Spleen (tissue), 11 donors: ENCODE results near the gene SPATC1L. TPM values are rescaled to one million over a fixed set of nuclear protein-coding genes. Genes with fewer than 3 reads are reported as not detected.
A peak's percentile ranks its signal among the peaks of the same experiment; 100 is the strongest.
"Not testable (repeated sequence)": the region's sequence is repeated elsewhere in the genome, so short reads cannot be mapped to it uniquely, and the experiment has no call there.

ENCODE experiments used
- DNase-seq: peaks from one replicate; pipeline ENCODE4 v3.0.0-alpha.2; 2020
- H3K27ac ChIP-seq, 8 donors: fragments of 200-600 bp; sonication (generic) in 7 of 8; 1 replicate in 4 of 8; 2 replicates in 4 of 8; pipeline versions ENCODE4 v1.5.0 to v1.8.0; 2016 to 2021; ENCODE audit warnings: inconsistent platforms in 4 of 8, mild to moderate bottlenecking in 4 of 8, moderate library complexity in 1 of 8
- H3K27me3 ChIP-seq, 7 donors: fragments of 200-600 bp; sonication (generic) in 6 of 7; replicated peaks in 1 of 7; 1 replicate in 4 of 7; 2 replicates in 3 of 7; pipeline versions ENCODE4 v1.5.0 to v1.8.0; 2016 to 2021; ENCODE audit warnings: inconsistent platforms in 3 of 7, mild to moderate bottlenecking in 1 of 7
- H3K36me3 ChIP-seq, 6 donors: fragments of 200-600 bp; sonication (generic) in 5 of 6; 1 replicate in 4 of 6; 2 replicates in 2 of 6; pipeline versions ENCODE4 v1.5.0 to v1.8.0; 2016 to 2021; ENCODE audit warnings: inconsistent platforms in 2 of 6
- H3K4me1 ChIP-seq, 6 donors: fragments of 200-600 bp; sonication (generic) in 5 of 6; 1 replicate in 3 of 6; 2 replicates in 3 of 6; pipeline versions ENCODE4 v1.5.0 to v1.8.0; 2016 to 2021; ENCODE audit warnings: inconsistent platforms in 3 of 6
- H3K4me3 ChIP-seq, 8 donors: fragments of 200-600 bp; sonication (generic) in 7 of 8; 1 replicate in 4 of 8; 2 replicates in 4 of 8; pipeline versions ENCODE4 v1.5.0 to v1.8.0; 2016 to 2021; ENCODE audit warnings: inconsistent platforms in 4 of 8, mild to moderate bottlenecking in 4 of 8, moderate library complexity in 2 of 8
- H3K9me3 ChIP-seq, 8 donors: fragments of 200-600 bp; sonication (generic) in 7 of 8; 1 replicate in 4 of 8; 2 replicates in 4 of 8; pipeline versions ENCODE4 v1.5.0 to v1.8.0; 2016 to 2021; ENCODE audit warnings: inconsistent platforms in 4 of 8
- CTCF ChIP-seq, 11 experiments: fragments of 200-600 bp in 7 of 11; fragments of 450-650 bp in 4 of 11; sonication (generic) in 4 of 11; IDR thresholded peaks in 8 of 11; conservative IDR thresholded peaks in 3 of 11; 1 replicate in 7 of 11; 2 replicates in 4 of 11; pipeline versions ENCODE4 v1.4.0 to v1.8.0; 2016 to 2021; ENCODE audit warnings: antibody characterized with exemption in 11 of 11, inconsistent platforms in 4 of 11, mild to moderate bottlenecking in 1 of 11
- POLR2A ChIP-seq, 3 donors: fragments of 450-650 bp; IDR thresholded peaks; one replicate each; pipeline ENCODE4 v1.5.1; 2017; ENCODE audit warnings: antibody characterized with exemption in 3 of 3, mild to moderate bottlenecking in 1 of 3
- POLR2AphosphoS5 ChIP-seq, 3 donors: sonication (generic); formaldehyde crosslinking; IDR thresholded peaks; one replicate each; pipeline ENCODE4 v1.5.1; 2017; ENCODE audit warnings: antibody characterized with exemption in 3 of 3
- WGBS, 5 donors: extraction: QIAGEN DNeasy Blood & Tissue Kit in 3 of 5; methylation state at CpG; one replicate each; pipeline versions ENCODE4 v1.1.5 to v1.1.7; 2013 to 2018; 5-methylcytosine and 5-hydroxymethylcytosine counted together
- intact Hi-C: fragments of 100-400 bp; cut with DNase I; formaldehyde crosslinking; loops from one replicate; pipeline ENCODE4 v1.15.0; 2023; ENCODE audit warnings: low total_unique reads
- polyA plus RNA-seq, 3 donors: library from polyadenylated mRNA; stranded (reverse); fragments of 200-250 nt; gene quantifications; one replicate each; pipeline ENCODE4 v1.2.1, GENCODE V29; 2013
- total RNA-seq, 7 donors: library from RNA; depleted of rRNA in 3 of 7; stranded (reverse); fragments of >200 nt in 3 of 7; fragmentation: NEBNext Ultra II Directional in 4 of 7; extraction: Animal tissue kit (Norgen Biotek cat#: 25700) in 4 of 7; gene quantifications; one replicate each; pipeline versions ENCODE4 v1.1.0 to v1.2.1, GENCODE V29; 2016 to 2021
- donor health status: healthy with polysubstance abuse.
- donor health status: DM: no; HTN: no; CAD: no; lungs with moderate emphysema.
- donor health status: DM: no; HTN: no; CAD: no.
- donor health status: Bipolar disorder and iron deficiency.
- donor health status: healthy.
- donor health status: DM: no; HTN: no; CAD: no.
- donor health status: DM: yes; HTN: yes; CAD: no.

Gene SPATC1L
- total and polyA plus RNA-seq, 10 donors = 4.4 to 13.4 (median 9.8) TPM

DNA sequence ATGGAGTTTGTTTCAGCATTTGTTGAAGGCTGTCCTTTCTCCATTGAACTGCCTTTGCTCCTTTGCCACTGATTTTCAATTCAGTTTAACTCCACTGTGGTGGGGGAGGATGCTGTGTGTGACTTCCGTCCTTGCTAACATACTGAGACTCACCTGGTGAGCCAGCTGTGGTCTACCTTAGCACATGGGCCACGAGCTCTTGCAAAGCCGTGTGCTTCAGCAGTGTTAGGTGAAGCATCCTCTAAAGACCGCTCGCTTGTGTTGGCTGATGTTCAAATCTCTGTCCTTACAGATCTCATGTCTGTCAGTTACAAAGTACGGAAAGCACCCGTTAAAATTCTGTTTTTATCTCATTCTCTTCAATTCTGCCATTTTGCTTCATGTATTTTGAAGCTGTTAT lies 3.6 kb upstream of the SPATC1L start:
- no peak overlapping the region for H3K27ac ChIP-seq
- no peak for TF ChIP-seq POLR2AphosphoS5 (IDR thresholded peaks at IDR 0.05)
- TF ChIP-seq POLR2A (IDR thresholded peaks at IDR 0.05) = no peak
- no peak for TF ChIP-seq CTCF (IDR thresholded peaks at IDR 0.05 in 8 of 11, conservative IDR thresholded peaks at IDR 0.05 in 3 of 11)
- intact Hi-C loops = no loop called here
- no peaks in the 10 kb centered on the region for H3K9me3 ChIP-seq
- H3K27me3 ChIP-seq = peaks cover 0 to 3% (median 0%) of the 10 kb centered on the region in 7 donors
- WGBS, 5 donors = 74 to 90% (median 86%) methylated on average over 7 of the region's 7 CpGs
- peaks cover 0 to 38% (median 4%) of the 10 kb centered on the region in 6 donors for H3K36me3 ChIP-seq
- peaks cover 0 to 29% (median 2%) of the 10 kb centered on the region in 6 donors for H3K4me1 ChIP-seq
- no peak for DNase-seq
- no peak overlapping the region for H3K4me3 ChIP-seq

- WGBS, 5 donors = 90 to 95% (median 91%) methylated on average over 8 of the region's 8 CpGs
Observed at GRCh38 chr21:46187261-46187660, 3.0 kb upstream of the SPATC1L start.

DNA sequence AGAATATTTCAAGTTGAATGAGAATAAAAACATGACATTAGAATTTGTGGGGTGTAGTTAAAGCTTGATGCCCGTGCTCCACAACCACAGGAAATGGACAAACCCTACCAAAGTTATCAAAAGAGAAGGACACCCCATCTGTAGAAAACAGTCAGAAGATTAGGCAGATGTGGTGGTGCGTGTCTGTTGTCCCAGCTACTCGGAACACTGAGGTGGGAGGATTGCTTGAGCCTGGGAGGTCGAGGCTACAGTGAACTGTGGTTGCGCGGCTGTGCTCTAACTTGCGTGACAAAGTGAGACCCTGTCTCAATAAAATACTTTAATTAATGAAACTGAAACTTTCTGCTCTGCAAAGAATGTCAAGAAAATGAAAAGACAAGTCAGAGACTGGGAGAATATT lies 1.5 kb upstream of the SPATC1L start:
- 67 to 71% (median 68%) methylated on average over 7 of the region's 7 CpGs for WGBS, 5 donors
- Histone ChIP-seq H3K27me3 (peaks cover 0 to 7% (median 0%) of the 10 kb centered on the region in 7 donors), H3K9me3 (no peaks in the 10 kb centered on the region), H3K4me1 (peaks cover 0 to 33% (median 2%) of the 10 kb centered on the region in 6 donors), H3K27ac (peak overlapping the region in 6 of 8 donors; percentile 77 to 89 (median 84)), H3K36me3 (peaks cover 0 to 17% (median 0%) of the 10 kb centered on the region in 6 donors), H3K4me3 (peak overlapping the region in 2 of 8 donors; percentile 58 to 81)
- intact Hi-C loops = no loop called here
- TF ChIP-seq CTCF (IDR thresholded peaks at IDR 0.05 in 8 of 11, conservative IDR thresholded peaks at IDR 0.05 in 3 of 11) = no peak
- no peak for TF ChIP-seq POLR2AphosphoS5 (IDR thresholded peaks at IDR 0.05)
- no peak for TF ChIP-seq POLR2A (IDR thresholded peaks at IDR 0.05)
- no peak for DNase-seq

More at GRCh38 chr21:46187261-46187660, 3.0 kb upstream of the SPATC1L start:
- Histone ChIP-seq H3K27ac (no peak overlapping the region), H3K36me3 (peaks cover 0 to 33% (median 2%) of the 10 kb centered on the region in 6 donors), H3K27me3 (peaks cover 0 to 7% (median 0%) of the 10 kb centered on the region in 7 donors), H3K9me3 (no peaks in the 10 kb centered on the region), H3K4me1 (peaks cover 0 to 33% (median 2%) of the 10 kb centered on the region in 6 donors), H3K4me3 (no peak overlapping the region)
- TF ChIP-seq POLR2A (IDR thresholded peaks at IDR 0.05) (no peak), POLR2AphosphoS5 (IDR thresholded peaks at IDR 0.05) (no peak), CTCF (IDR thresholded peaks at IDR 0.05 in 8 of 11, conservative IDR thresholded peaks at IDR 0.05 in 3 of 11) (no peak)
- no peak for DNase-seq
- intact Hi-C loops = no loop called here

- Histone ChIP-seq H3K9me3 (no peaks in the 10 kb centered on the region), H3K36me3 (peaks cover 0 to 9% (median 0%) of the 10 kb centered on the region in 6 donors), H3K4me1 (peaks cover 0 to 33% (median 2%) of the 10 kb centered on the region in 6 donors), H3K4me3 (peak overlapping the region; percentile 24 to 81 (median 58)), H3K27ac (peak overlapping the region; percentile 70 to 89 (median 82)), H3K27me3 (peaks cover 0 to 7% (median 0%) of the 10 kb centered on the region in 7 donors)
- intact Hi-C loops = no loop called here
- DNase-seq = peak; percentile 94
- 11 to 47% (median 14%) methylated on average over 25 to 30 of the region's 30 CpGs for WGBS, 5 donors
- TF ChIP-seq POLR2AphosphoS5 (IDR thresholded peaks at IDR 0.05) = peak; percentile 37 to 73 (median 62)
- no peak for TF ChIP-seq CTCF (IDR thresholded peaks at IDR 0.05 in 8 of 11, conservative IDR thresholded peaks at IDR 0.05 in 3 of 11)
Observed at GRCh38 chr21:46184625-46185555, 631 bp upstream of the SPATC1L start.

DNA sequence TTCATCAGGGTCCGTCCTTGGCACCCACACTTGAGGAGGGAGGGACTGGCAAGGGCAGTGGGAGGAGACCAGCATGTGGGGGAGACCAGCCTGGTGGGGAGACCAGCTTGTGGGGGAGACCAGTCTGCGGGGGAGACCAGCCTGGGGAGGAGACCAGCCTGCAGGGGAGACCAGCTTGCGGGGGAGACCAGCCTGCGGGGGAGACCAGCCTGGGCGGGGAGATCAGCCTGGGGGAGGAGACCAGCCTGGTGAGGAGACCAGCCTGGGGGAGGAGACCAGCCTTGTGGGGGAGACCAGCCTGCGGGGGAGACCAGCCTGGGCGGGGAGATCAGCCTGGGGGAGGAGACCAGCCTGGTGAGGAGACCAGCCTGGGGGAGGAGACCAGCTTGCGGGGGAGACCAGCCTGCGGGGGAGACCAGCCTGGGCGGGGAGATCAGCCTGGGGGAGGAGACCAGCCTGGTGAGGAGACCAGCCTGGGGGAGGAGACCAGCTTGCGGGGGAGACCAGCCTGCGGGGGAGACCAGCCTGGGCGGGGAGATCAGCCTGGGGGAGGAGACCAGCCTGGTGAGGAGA lies 836 bp downstream of the SPATC1L start:
- 25 to 51% (median 41%) methylated on average over 2 to 7 of the region's 13 CpGs for WGBS, 5 donors
- DNase-seq = not testable (repeated sequence)

More for the DNA sequence above, 836 bp downstream of the SPATC1L start:
- H3K9me3 ChIP-seq, intact Hi-C loops, H3K27me3 ChIP-seq, H3K36me3 ChIP-seq: not testable (repeated sequence)
- Histone ChIP-seq H3K4me3 (peak overlapping the region in 3 of 8 donors; percentile 58 to 81 (median 79)), H3K27ac (peak overlapping the region in 2 of 8 donors; percentile 17 to 30), H3K4me1 (peaks cover 0 to 31% (median 2%) of the 10 kb centered on the region in 6 donors)
